ENCODE measurements around the gene NBDY.
A peak's percentile ranks its signal among the peaks of the same experiment; 100 is the strongest.

Gene NBDY

GRCh38 chrX:56785442-56785841, 56.4 kb downstream of the NBDY start:
- no peak for DNase-seq (ENCODE audit: low read depth)

GRCh38 chrX:56786889-56787733, 58.1 kb downstream of the NBDY start:
- no peak for DNase-seq (ENCODE audit: low read depth)

- no peak for DNase-seq (ENCODE audit: low read depth)
These were observed 58.7 kb downstream of the NBDY start for GRCh38 chrX:56787734-56788152.

- DNase-seq (ENCODE audit: low read depth), result no peak
These were observed 59.2 kb downstream of the NBDY start for GRCh38 chrX:56788229-56788628.

GRCh38 chrX:56788717-56789122, 59.7 kb downstream of the NBDY start:
- peak; percentile 47 for DNase-seq (ENCODE audit: low read depth)

- no peak for DNase-seq (ENCODE audit: low read depth)
These were observed 60.6 kb downstream of the NBDY start for GRCh38 chrX:56789518-56790070.

- DNase-seq (ENCODE audit: low read depth), result no peak
These were observed 61.7 kb downstream of the NBDY start for GRCh38 chrX:56790778-56791177.

GRCh38 chrX:56791456-56791855, 62.4 kb downstream of the NBDY start:
- DNase-seq (ENCODE audit: low read depth), result no peak

- no peak for DNase-seq (ENCODE audit: low read depth)
These were observed 63.4 kb downstream of the NBDY start for GRCh38 chrX:56792270-56793111.

- DNase-seq (ENCODE audit: low read depth), result no peak
These were observed 64.0 kb downstream of the NBDY start for GRCh38 chrX:56793112-56793430.

- no peak for DNase-seq (ENCODE audit: low read depth)
These were observed 64.7 kb downstream of the NBDY start for GRCh38 chrX:56793521-56794320.

- no peak for DNase-seq (ENCODE audit: low read depth)
These were observed 65.6 kb downstream of the NBDY start for GRCh38 chrX:56794404-56795230.

GRCh38 chrX:56795309-56795868, 66.3 kb downstream of the NBDY start:
- DNase-seq (ENCODE audit: low read depth), result no peak

GRCh38 chrX:56796641-56797395, 67.8 kb downstream of the NBDY start:
- DNase-seq (ENCODE audit: low read depth), result no peak

- DNase-seq (ENCODE audit: low read depth), result no peak
These were observed 68.7 kb downstream of the NBDY start for GRCh38 chrX:56797574-56798338.

- no peak for DNase-seq (ENCODE audit: low read depth)
These were observed 69.3 kb downstream of the NBDY start for GRCh38 chrX:56798339-56798711.

GRCh38 chrX:56798866-56799758, 70.1 kb downstream of the NBDY start:
- DNase-seq (ENCODE audit: low read depth), result no peak

- no peak for DNase-seq (ENCODE audit: low read depth)
These were observed 71.3 kb downstream of the NBDY start for GRCh38 chrX:56800307-56800706.

Measured in activated gamma-delta T cell treated with anti-CD3 and anti-CD28 coated beads, Interleukin-2, amount 50 U/mL, for 16 hours (primary cell).